GM12878 (cell line): ENCODE measurements around the gene GSTO1.

ENCODE experiments used
- CHD2 ChIP-seq: IDR thresholded peaks from 2 replicates; pipeline ENCODE4 v1.6.1; 2011; ENCODE audit warnings: low read depth, low read length, improper control_type of control experiment, borderline replicate concordance
- MYC ChIP-seq: IDR thresholded peaks from 2 replicates; pipeline ENCODE4 v1.6.1; 2011; ENCODE audit warnings: mild to moderate bottlenecking, low read length, moderate library complexity, inconsistent platforms; ENCODE audit not compliant: insufficient read depth, insufficient replicate concordance, insufficient read length, severe bottlenecking

DNA sequence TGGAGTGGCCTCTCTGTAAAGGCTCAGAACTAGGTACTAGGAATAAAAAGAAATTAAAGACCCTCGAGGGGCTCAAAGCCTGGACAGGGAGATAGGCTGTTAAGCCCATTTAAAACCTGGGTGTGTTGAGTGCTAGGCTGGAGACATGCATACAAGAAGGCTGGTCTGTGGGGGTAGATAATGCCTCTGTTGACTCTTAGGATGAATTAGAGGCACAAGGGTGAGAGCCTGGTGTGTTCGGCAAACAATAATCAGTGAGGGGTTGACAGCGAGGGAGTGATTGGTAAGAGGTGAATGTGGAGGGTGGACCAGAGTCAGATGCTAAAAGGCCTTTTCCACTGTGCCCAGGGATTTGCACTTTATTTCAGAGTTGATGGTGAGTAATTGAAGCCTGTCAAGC is 27.0 kb downstream of the GSTO1 start:
- TF ChIP-seq CHD2, result no peak
- no peak for TF ChIP-seq MYC
